Fibroblast of skin of right quadriceps (primary cell): ENCODE data around the gene AQP12A.
"Not testable (repeated sequence)": the region's sequence is repeated elsewhere in the genome, so short reads cannot be mapped to it uniquely, and the experiment has no call there.

ENCODE experiments used
- DNase-seq: peaks from one replicate; pipeline ENCODE4 v3.0.0-alpha.2; 2013

The AQP12A gene

DNA sequence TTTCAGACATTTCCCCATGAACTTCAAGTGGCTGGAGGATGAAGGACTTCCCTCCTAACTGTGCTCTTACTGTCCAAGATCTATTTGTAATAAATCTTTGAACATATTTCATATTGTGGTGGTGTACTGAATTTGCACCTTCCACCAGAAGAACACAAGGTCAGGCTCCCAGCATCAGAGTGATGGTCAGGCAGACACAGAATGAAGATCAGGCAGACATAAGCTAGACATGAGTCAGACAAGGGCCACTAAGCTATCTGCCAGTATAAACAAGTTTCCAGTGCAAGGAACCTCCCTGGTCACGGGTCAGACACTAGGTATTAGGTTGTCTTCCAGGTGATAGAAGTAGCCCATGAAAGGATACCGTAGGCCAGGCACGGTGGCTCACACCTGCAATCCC is 29.0 kb upstream of the AQP12A start:
- DNase-seq = no peak

DNA sequence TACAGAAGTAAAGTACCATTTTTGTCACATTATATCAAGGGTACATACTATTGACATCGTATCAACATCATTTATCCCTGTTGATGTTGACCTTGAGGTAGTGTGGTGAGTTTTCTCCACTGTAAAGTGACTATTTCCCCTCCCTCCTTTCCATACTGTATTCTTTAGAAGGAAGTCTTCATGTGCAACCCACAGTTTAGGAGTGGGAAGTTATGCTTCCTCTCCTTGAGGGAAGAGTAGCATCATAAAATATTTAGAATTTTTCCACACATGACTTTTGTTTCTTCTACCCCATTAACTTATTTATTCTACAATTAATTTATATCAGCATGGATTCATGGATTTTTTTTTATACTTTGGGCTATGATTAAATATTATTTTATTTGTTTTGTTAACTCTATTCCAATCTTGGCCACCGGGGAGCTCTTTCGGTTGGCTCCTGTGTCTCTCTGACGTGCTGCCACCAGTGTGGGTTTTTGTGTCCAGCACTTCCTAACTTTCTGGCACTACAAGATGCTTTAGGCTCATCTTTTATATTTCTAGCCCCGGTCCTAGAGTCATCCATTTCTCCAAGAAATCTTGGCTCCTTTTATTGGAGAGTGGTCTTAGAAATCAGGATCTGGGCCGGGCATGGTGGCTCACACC is 28.0 kb upstream of the AQP12A start:
- no peak for DNase-seq

DNA sequence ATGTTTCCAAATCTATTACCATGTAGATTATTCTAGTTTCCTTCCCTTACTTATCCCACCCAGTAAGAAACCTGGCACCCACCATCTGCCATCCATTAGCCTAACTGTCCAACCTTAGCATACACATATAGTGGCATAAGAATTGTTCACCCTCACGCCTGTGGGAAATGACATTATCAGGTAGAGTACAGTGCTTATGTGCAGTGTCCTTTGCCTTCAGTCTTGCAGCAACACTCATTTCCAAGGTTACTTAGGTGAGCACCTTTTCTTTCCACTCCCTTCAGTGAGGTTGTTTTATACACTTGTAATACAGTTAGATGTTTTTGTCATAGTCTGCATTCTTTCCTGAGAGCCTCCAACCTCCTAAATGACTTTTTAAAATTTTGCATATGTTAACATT is 27.0 kb upstream of the AQP12A start:
- no peak for DNase-seq

- DNase-seq = no peak
Observed at GRCh38 chr2:240670402-240670801, 21.3 kb upstream of the AQP12A start.

DNA sequence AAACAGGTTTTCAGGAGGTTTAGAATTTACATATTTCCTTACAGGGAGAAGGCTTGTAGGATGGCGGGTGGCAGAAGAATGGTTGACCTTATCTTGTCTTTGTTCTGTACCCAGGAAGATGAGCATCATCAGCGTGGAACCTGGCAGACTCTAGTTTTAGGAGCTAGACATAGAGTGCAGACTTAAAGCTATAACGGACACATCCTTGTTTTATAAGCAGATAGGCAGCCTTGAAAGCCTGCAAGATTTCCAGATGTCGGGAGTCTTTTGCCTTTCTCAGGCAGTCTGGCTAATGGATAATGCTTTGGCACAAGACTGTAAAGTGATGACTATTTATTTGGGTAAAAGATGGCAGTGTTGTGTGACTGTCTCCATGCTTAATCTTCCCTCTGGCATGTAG is 20.7 kb upstream of the AQP12A start:
- DNase-seq = no peak

- DNase-seq = no peak
Observed at GRCh38 chr2:240672076-240672700, 19.5 kb upstream of the AQP12A start.

DNA sequence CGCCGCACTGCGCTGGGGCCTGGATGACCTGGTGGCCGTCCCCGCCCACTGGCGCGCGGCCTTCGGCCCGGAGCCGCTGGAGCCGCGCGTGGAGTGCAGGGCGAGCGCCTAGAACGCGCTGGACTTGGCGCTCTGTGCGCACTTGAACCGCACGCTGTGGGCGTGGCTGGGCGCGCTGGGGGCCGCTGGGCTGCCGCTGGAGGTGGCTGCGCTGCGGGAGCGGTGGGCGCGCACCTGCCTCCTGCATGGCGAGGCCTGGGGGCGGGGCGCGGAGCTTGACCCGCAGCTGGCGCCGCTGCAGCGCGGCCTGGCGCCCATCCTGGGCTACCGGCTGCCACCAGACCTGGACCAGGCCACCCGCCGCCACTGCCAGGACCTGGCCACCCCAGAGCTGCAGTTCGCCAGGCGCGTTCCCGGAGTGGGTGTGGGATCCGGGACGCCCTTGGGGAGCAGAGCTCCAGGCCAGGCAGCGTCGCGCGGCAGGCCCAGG is 18.9 kb upstream of the AQP12A start:
- no peak for DNase-seq

DNA sequence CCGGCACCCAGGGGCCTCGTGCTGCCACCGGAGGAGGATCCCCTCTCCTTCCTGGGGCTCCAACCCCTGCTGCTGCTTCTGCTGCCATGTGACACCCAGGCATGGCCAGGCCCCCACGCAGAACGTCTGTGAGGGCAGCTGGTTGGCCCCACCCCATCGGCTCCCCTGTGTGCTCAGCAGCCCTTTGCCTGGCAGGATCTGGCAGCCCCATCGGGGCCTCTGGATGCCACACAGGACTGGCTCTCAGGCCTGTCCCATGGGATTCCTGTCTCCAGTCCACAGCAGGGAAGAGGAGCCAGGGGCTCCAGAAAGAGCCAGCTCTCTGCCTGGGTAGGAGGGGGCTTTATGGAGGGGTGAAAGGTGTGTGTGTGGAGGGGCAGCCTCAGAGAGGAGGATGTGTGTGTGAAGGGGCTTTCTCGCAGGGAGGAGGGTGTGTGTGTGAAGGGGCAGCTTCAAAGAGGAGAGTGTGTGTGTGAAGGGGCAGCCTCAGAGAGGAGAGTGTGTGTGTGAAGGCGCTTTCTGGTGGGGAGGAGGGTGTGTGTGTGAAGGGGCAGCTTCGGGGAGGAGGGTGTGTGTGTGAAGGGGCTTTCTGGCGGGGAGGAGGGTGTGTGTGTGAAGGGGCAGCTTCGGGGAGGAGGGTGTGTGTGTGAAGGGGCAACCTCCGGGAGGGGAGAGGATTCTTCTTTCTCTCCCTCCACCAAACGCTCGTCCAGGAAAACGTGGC is 17.0 kb upstream of the AQP12A start:
- not testable (repeated sequence) for DNase-seq

DNA sequence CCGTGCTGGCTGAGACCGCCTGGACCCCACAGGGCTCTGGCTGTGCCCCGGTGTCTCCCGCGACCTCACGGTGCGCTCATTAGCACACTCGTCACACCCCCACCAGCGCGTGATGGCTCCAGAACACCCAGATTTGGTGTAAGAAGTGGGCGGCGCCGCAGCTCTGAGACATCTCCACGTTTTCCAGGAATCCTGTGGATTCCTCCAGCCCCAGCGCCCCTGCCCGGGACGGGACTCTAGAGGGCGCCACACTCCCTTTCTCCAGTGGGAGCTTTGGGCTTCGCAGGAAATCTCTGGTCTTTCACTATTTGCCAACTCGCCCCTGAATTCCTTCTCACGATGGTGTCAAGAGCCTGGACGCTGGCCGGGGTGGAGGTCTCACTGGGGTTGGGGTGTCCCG is 16.3 kb upstream of the AQP12A start:
- not testable (repeated sequence) for DNase-seq

DNA sequence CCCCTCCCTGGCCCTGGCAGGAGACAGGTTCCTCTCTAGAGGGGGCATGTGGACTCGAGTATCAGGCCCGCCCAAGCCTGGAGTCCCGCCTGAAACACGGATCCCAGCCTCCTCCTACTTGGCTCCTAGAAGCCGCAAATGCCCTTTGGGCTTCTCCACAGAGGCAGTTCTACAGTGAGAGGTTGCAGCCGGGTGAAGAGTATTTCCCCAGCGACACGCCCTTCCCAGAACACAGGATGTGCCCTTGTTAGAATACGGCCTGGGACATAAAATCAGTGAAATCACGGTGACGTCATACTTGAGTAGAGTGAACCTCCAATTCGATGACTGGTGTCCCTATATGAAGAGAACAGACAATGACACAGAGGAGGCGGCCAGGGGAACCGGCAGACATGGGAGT is 13.6 kb upstream of the AQP12A start:
- DNase-seq = not testable (repeated sequence)

- DNase-seq = not testable (repeated sequence)
Observed at GRCh38 chr2:240678909-240679308, 12.8 kb upstream of the AQP12A start.

DNA sequence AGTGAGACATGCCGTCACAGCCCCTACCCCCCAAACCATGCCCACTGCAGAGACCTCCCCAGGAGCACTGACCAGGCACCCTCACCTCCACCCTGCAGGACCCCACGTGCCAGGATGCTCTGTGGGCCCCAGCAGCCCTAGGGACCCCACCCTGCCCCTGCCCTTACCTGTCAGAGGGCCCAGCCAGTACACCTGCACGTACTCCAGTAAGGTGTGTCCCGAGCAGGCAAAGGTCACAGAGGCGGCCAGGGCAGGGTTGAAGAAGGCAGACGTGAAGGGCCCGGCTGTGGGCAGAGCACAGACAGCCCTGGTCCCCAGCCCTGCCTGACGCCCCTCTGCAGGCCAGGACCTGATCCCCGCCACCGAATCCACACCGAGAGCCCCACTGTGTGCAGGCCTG is 11.5 kb upstream of the AQP12A start:
- DNase-seq = not testable (repeated sequence)

- not testable (repeated sequence) for DNase-seq
Observed at GRCh38 chr2:240682431-240683224, 9.0 kb upstream of the AQP12A start, which contains the start of gene AQP12B. TSS of gene AQP12B (minus strand) at chr2:240682885. CDS start at chr2:240682837, 48 bp downstream.

- DNase-seq = not testable (repeated sequence)
Observed at GRCh38 chr2:240683329-240683979, 8.2 kb upstream of the AQP12A start.

- not testable (repeated sequence) for DNase-seq
Observed at GRCh38 chr2:240683980-240684728, 7.5 kb upstream of the AQP12A start.

GRCh38 chr2:240685771-240686371 is 5.8 kb upstream of the AQP12A start:
- DNase-seq = no peak

- no peak for DNase-seq
Observed at GRCh38 chr2:240686460-240686859, 5.2 kb upstream of the AQP12A start.

DNA sequence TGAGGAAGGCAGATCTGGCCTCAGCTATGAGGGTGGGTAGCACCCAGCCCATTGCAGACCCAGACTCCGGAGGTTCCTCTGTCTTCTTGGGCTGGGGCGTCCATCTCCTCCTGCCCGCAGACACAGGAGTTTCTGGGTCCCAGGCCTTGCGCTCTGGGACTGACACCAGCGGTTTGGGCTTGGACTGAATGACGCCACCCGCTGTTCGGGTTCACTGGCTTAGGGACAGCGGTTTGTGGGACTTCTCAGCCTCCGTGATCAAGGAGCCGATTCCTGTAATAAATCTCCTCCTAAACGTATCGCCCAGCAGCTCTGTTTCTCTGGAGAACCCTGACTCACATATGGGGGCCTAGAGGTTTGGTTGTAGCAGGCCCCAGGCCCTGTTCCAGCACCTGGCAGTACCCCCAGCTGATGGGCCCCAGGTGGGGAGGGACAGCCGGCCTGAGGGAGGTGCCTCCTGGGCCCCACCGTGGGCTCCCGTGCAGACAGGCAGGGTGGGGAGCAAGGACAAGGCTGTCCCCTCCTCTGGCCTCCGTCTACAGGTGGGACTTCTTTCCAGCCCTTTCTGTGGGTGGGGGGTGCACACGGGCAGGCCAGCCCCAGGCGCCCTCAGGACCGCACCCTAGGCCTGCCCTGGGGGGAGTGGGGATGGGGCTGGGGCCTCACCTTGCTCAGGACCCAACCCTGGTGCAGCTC is 4.5 kb upstream of the AQP12A start:
- DNase-seq = no peak

DNA sequence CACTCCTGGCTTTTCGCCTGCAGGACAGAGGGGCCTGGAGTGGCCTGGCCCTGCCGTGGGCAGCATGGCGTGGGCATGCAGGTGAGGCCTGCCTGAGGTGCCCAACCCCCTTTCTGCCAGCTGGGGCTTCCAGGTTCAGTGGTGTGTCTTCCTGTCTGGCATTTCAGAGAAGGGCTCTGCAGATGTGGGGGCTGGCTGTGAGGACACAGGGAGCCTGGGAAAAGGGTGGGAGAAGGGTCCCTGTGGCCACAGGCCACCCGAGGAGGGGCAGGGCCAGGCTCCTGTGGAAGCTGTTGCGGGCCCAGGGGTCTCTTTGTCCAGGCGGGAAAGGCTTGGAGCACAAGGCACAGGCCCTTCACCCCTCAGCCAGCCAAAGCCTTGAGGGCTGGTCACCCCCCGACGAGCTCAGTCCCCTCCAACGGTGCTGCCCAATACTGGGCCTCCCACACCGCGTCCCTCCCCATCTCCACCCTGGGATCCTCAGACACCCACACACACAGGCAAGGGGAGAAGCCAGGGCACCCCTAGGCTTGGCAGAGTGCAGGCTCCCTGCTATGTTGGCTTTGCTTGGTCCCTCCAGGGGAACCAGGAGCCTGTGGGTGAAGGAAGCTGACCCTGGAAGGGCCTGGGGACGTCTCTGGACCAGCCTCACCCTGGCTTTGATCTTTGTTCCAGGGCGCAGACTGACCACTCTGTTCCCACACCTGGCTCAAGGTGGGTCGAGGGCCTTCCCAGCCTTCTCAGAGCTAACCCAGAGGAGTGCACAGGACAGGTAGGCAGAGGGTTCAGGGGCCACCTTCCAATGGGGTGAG is 3.7 kb upstream of the AQP12A start:
- DNase-seq = no peak

DNA sequence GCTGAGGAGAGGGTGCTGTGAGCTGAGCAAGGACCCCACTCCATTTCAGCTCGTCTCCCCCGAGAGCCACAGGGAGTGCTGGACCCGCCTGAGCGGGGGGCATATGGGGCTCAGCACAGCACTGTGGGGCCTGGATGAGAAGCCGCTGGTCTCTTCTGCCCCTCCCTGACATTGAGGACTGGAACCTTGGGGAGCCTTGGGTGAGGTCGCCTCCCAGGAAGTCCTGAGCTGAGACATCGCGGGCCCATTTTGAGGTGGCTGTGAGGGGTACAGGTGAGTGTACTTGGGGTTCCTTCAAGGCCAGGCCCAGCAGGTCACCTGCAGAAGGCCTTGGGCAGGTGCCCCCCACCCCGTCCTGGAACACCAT is 3.1 kb upstream of the AQP12A start:
- no peak for DNase-seq
